ENCODE measurements around the gene SRR.
"Not testable (repeated sequence)": the region's sequence is repeated elsewhere in the genome, so short reads cannot be mapped to it uniquely, and the experiment has no call there.

The SRR gene

DNA sequence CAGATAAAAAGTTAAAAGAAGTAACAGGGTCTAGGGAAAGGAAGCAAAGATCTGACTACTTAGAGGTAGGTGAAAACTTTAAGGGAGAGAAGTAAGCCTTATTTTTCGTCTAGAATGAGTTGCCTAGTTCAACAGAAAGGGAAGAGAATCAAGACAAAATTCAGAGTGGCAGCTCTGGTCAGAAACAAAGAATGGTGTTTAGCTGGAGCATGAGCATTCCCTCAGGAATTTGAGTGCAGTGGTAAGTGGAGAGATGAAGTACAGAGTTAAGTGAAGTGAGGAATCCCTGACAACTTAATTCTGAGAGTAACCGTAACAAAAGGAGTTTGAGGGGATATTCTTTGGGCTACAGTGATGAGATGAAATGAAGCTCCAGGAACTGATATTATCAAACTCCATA is 11.7 kb upstream of the SRR start:
- no peak for DNase-seq (ENCODE audit: low spot score)

- DNase-seq (ENCODE audit: low spot score): no peak
These were observed 8.2 kb upstream of the SRR start for GRCh38 chr17:2295575-2295974.

- DNase-seq (ENCODE audit: low spot score): no peak
These were observed 6.7 kb upstream of the SRR start for GRCh38 chr17:2297023-2297422.

DNA sequence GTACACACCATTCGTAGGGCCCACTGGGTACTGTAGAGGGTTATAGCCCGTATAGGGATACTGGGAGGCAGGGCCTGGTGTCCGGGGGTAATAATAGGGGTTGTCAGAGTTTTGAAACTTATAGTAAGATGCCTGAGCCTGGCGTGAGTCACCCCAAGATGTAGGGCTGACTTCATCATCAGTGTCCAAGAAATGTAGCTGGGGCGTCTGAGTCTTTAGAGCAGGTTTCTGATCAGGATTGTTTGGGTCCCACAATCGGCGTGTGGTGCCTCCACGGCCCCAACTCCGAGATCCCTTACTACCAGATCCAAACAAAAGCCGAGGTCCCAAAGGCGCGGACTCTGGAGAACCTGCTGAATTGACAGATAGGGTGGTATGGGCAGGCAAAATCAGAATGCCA is 4.6 kb upstream of the SRR start:
- no peak for DNase-seq (ENCODE audit: low spot score)

- DNase-seq (ENCODE audit: low spot score): no peak
These were observed 4.0 kb upstream of the SRR start for GRCh38 chr17:2299756-2300155.

GRCh38 chr17:2302778-2303203 is 959 bp upstream of the SRR start:
- no peak for DNase-seq (ENCODE audit: low spot score)

GRCh38 chr17:2304931-2305330 is 1.2 kb downstream of the SRR start:
- no peak for DNase-seq (ENCODE audit: low spot score)

DNA sequence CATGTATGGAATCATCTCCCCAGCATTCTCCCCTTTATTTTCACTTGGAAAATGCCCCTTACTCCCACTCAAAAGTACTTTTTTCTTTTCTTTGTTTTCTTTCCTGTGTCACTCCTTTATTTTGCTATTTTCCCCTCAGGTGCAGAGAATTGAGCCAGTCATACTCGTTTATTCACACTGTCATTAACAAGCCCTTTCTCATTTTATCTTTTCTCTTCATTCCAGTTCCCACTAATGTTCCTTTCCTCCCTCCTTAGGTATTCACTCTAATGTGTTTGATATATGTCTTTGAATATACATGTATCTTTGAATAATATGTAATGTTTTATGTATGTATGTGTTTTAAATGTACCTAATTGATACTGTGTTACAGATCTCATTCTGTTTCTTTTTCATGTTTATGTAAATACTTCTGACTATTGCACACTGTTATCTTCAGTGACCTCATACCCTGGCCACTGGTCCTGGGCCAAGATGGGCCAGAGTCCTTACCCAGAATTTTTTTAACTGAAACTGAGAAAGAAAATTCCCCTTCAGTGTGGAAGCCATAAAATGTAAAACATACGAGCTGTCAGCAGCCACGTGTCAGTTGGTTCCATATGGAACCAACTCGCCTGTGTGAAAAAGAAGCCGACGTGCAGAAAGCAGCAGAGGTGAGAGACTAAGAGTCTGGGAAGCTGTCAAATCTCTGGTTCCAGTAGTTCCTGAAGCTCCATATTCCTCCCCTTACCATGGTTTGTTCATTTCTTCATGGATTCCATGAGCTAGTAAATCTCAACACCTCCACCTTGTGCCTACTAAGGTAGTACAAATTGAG is 5.8 kb downstream of the SRR start:
- no peak for DNase-seq (ENCODE audit: low spot score)

- DNase-seq (ENCODE audit: low spot score): no peak
These were observed 9.0 kb downstream of the SRR start for GRCh38 chr17:2312736-2313135.

DNA sequence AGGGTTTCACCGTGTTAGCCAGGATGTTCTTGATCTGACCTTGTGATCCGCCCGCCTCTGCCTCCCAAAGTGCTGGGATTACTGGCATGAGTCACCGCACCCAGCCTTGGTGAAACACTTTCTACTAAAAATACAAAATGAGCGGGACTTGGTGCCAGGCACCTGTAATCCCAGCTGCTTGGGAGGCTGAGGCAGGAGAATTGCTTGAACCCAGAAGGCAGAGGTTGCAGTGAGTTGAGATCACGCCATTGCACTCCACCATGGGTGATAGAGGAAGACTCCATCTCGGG is 13.1 kb downstream of the SRR start:
- DNase-seq (ENCODE audit: low spot score): not testable (repeated sequence)

DNA sequence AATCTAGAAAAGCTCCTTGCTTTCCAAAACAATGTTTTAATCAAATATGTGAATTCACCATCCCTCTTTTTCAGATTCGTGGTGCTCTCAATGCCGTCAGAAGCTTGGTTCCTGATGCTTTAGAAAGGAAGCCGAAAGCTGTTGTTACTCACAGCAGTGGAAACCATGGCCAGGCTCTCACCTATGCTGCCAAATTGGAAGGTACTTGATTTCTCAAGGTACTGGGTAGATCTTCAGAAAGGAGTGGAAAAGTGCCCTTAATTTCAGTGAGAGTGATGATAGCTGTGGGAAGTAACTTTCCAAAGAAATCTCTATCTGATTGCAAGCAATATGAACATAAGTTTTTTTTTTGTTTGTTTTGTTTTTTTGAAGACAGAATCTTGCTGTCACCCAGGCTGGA is 14.0 kb downstream of the SRR start:
- no peak for DNase-seq (ENCODE audit: low spot score)

GRCh38 chr17:2319051-2319450 is 15.3 kb downstream of the SRR start:
- no peak for DNase-seq (ENCODE audit: low spot score)

DNA sequence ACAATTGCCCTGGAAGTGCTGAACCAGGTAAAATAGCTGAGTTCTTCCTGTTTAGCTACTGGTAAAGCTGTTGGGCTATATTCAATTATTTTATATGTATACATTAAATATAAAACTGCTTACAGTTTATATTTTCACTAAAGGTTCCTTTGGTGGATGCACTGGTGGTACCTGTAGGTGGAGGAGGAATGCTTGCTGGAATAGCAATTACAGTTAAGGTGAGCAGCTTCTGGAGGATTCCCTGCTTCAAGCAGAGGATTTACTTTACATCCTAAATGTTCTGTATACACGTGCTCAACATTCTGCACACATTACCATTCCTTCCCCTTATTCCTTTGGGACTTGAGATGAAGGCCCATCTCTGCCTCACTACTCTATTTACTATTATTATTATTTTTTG is 17.6 kb downstream of the SRR start:
- no peak for DNase-seq (ENCODE audit: low spot score)

DNA sequence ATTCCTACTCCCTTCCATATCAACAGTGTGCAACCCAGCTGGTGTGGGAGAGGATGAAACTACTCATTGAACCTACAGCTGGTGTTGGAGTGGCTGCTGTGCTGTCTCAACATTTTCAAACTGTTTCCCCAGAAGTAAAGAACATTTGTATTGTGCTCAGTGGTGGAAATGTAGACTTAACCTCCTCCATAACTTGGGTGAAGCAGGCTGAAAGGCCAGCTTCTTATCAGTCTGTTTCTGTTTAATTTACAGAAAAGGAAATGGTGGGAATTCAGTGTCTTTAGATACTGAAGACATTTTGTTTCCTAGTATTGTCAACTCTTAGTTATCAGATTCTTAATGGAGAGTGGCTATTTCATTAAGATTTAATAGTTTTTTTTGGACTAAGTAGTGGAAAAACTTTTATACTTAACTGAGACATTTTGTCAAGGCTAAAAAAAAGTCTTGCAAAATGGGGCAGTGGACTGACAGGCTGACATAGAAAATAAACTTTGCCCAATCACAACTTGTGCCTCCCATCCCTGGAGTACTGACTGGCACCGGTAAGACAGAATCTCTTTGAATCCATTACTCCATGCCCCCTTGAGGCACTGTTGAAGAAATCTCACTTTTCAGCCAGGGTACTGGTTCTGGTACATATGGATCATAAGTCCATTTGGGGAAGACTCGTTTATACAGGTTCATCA is 20.0 kb downstream of the SRR start:
- no peak for DNase-seq (ENCODE audit: low spot score)

GRCh38 chr17:2331303-2331702 is 27.6 kb downstream of the SRR start:
- DNase-seq (ENCODE audit: low spot score): no peak

- DNase-seq (ENCODE audit: low spot score): no peak
These were observed 32.0 kb downstream of the SRR start for GRCh38 chr17:2335726-2336214.

GRCh38 chr17:2336215-2336851 is 32.6 kb downstream of the SRR start, which contains the start of gene TSR1:
TSS of gene TSR1 (minus strand) at chr17:2336457. CDS start at chr17:2336427, 30 bp downstream.
- DNase-seq (ENCODE audit: low spot score): peak; percentile 88

DNA sequence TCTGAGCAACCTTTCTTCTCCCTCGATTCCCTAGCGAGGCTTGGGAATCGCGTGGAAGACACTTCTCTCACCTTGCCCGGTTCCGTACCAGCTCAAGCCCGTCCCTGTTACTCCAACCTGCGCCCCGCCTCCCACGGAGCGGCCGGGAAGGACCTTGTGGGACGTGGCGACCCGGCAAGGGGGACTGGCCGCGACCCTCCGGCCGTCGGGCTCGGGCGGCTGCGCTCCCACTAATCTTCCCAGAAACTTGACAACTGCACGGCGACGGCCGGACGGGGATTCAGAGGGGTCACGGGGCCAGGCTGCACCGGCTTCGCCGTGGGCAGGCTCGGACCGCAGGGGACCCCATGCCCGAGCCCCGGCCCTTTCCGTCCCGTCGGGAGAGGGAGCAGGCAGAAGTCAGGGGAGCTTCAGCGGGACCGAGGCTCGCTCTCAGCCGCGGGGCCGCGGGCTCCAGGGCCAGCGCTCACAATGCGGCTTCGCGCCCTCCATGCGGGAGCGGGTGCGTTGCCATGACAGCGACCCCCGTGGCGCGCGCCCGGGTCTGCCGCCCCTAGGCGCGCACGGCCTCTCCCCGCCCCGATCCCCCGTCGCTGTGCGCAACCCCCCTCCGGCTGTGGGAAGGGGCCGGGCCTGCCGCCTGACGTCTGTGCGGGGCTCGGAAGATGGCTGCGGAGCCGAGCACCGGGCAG is 33.2 kb downstream of the SRR start, which contains the start of gene SGSM2:
Gene SGSM2 (plus strand): TSS at position 650 of the 692 bp plus-strand sequence. CDS start 188 bp downstream, outside the sequence.
- DNase-seq (ENCODE audit: low spot score): no peak

- DNase-seq (ENCODE audit: low spot score): no peak
These were observed 34.0 kb downstream of the SRR start for GRCh38 chr17:2337544-2338314.

DNA sequence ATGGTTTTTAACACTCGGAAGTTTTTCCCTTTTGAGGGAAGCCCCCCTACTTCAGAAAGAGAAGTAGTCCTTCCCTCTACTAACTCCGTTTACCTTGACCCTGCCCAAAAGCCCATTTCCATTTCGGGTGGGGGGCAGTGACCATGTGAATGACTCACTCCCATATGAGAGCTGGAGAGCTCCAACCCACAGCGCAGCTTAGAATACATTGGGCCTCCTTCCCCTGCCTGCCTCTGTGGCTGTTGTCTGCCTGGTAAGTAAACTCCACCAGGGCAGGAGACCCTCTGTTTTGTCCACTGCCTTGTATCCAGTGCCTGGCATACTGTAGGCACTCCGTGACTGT is 34.5 kb downstream of the SRR start:
- DNase-seq (ENCODE audit: low spot score): no peak

DNA sequence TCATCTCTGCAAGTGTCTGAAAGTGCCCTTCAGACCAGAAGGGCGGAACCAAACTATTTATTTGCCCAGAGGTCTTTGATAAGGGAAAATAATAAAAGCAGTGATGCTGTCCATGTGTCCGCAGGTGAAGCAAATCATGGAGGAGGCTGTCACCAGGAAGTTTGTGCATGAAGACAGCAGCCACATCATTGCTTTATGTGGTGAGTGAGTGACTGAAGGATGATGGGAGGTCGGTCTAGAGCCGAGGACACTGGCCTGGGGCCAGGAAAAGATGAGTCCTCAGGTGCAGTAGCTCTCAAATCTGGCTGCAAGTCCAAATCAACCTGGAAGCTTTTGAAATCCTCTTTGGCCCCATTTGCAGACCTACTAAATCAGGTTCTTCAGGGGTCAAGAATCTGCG is 39.7 kb downstream of the SRR start:
- DNase-seq (ENCODE audit: low spot score): no peak

DNA sequence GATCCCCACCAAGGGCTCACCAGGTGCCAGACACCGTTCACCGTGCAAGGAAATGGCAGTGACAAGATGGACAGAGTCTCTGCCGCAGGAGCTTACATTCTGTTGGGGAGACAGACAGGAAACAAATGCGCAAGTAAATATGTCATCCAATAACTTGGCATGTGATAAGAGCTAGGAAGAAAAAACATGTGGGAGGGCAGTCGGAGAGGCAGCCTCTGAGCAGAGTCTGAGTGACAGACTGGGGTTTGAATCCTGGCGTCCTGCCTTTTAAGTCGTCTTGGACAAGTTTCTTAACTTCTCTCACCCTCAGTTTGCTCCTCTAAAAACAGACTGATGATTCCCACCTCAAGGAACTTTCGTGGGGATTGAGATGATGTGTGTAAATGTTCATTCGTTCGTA is 40.8 kb downstream of the SRR start:
- DNase-seq (ENCODE audit: low spot score): no peak
